Sigmoid colon (tissue), 4 donors: ENCODE measurements around the gene ARHGAP6.

ENCODE experiments used
- EP300 ChIP-seq, 4 donors: sonication (generic); formaldehyde crosslinking; IDR thresholded peaks; one replicate each; pipeline ENCODE4 v1.6.1; 2017; ENCODE audit warnings: antibody characterized with exemption in 4 of 4
- POLR2A ChIP-seq, 2 donors: fragments of 450-650 bp; IDR thresholded peaks; one replicate each; pipeline ENCODE4 v1.6.1; 2016; ENCODE audit warnings: antibody characterized with exemption in 2 of 2, mild to moderate bottlenecking in 2 of 2, moderate library complexity in 2 of 2
- POLR2AphosphoS5 ChIP-seq, 4 donors: sonication (generic); formaldehyde crosslinking; IDR thresholded peaks; one replicate each; pipeline ENCODE4 v1.6.1; 2017; ENCODE audit warnings: antibody characterized with exemption in 4 of 4

GRCh38 chrX:11196476-11196875, 469.2 kb downstream of the ARHGAP6 start:
- TF ChIP-seq POLR2AphosphoS5 (IDR thresholded peaks at IDR 0.05) (no peak), POLR2A (IDR thresholded peaks at IDR 0.05) (no peak), EP300 (IDR thresholded peaks at IDR 0.05) (no peak)
